Testis (tissue), 3 donors: ENCODE measurements around the gene CLASP2. TPM values are rescaled to one million over a fixed set of nuclear protein-coding genes. Genes with fewer than 3 reads are reported as not detected.

Experiments
- DNase-seq: peaks from one replicate; pipeline ENCODE4 v3.0.0-alpha.2; 2019
- H3K27ac ChIP-seq, 2 donors: fragments of 200-600 bp; sonication (generic); one replicate each; pipeline ENCODE4 v1.5.1; 2019
- H3K27me3 ChIP-seq: fragments of 200-600 bp; sonication (generic); one replicate; pipeline ENCODE4 v1.5.1; 2019
- H3K36me3 ChIP-seq: fragments of 200-600 bp; sonication (generic); one replicate; pipeline ENCODE4 v1.5.1; 2017; ENCODE audit warnings: low read depth; ENCODE audit errors: missing control alignments
- H3K4me1 ChIP-seq: fragments of 200-600 bp; sonication (generic); one replicate; pipeline ENCODE4 v1.5.1; 2019
- H3K4me3 ChIP-seq, 2 donors: fragments of 200-600 bp; sonication (generic); one replicate each; pipeline ENCODE4 v1.5.1; 2017 to 2019
- H3K9me3 ChIP-seq: fragments of 200-600 bp; sonication (generic); one replicate; pipeline ENCODE4 v1.5.1; 2017
- CTCF ChIP-seq, 3 experiments: fragments of 450-650 bp in 2 of 3; fragments of 200-600 bp in 1 of 3; sonication (generic) in 1 of 3; IDR thresholded peaks; one replicate each; pipeline ENCODE4 v1.5.1; 2016 to 2019; ENCODE audit warnings: antibody characterized with exemption in 3 of 3, mild to moderate bottlenecking in 2 of 3, moderate library complexity in 1 of 3
- POLR2A ChIP-seq: fragments of 450-650 bp; IDR thresholded peaks from one replicate; pipeline ENCODE4 v1.6.1; 2017; ENCODE audit warnings: antibody characterized with exemption, mild to moderate bottlenecking, moderate library complexity
- WGBS, 2 donors: methylation state at CpG; one replicate each; pipeline ENCODE4 v1.1.5; 2018; 5-methylcytosine and 5-hydroxymethylcytosine counted together
- intact Hi-C: fragments of 100-400 bp; cut with DNase I; formaldehyde crosslinking; loops from one replicate; pipeline ENCODE4 v1.15.1; 2023; ENCODE audit warnings: low total_unique reads
- polyA plus RNA-seq: library from polyadenylated mRNA; stranded (reverse); fragments of 350-450 nt; fragmentation: Illumina TruSeq; extraction: RNeasy Lipid Tissue Mini Kit (QIAGEN cat#74804); gene quantifications from one replicate; pipeline ENCODE4 v1.2.3, GENCODE V29; 2014; ENCODE audit warnings: low read depth, low replicate concordance; ENCODE audit not compliant: insufficient read depth
- total RNA-seq, 2 donors: library from RNA; depleted of rRNA; stranded (reverse); fragments of >200 nt; gene quantifications; one replicate each; pipeline ENCODE4 v1.2.3, GENCODE V29; 2016

CLASP2 gene
- total and polyA plus RNA-seq, 3 donors from 2014 or later, result 21.5 to 72.1 (median 68.4) TPM

GRCh38 chr3:33729993-33730392 is 11.9 kb upstream of the CLASP2 start:
- no peak for TF ChIP-seq CTCF (IDR thresholded peaks at IDR 0.05)
- no peak for TF ChIP-seq POLR2A
- no peaks in the 10 kb centered on the region for H3K4me1 ChIP-seq
- no peak for DNase-seq
- no peak overlapping the region for H3K27ac ChIP-seq
- no peak overlapping the region for H3K4me3 ChIP-seq
- H3K36me3 ChIP-seq, result no peaks in the 10 kb centered on the region
- WGBS, 2 donors, result 89 to 94% methylated on average over 3 of the region's 3 CpGs
- intact Hi-C loops, result no loop called here
- H3K9me3 ChIP-seq, result no peaks in the 10 kb centered on the region
- no peaks in the 10 kb centered on the region for H3K27me3 ChIP-seq

GRCh38 chr3:33724256-33724655 is 6.2 kb upstream of the CLASP2 start:
- no peaks in the 10 kb centered on the region for H3K4me1 ChIP-seq
- intact Hi-C loops, result no loop called here
- H3K27me3 ChIP-seq, result no peaks in the 10 kb centered on the region
- no peak for DNase-seq
- no peaks in the 10 kb centered on the region for H3K36me3 ChIP-seq
- TF ChIP-seq POLR2A, result no peak
- no peak for TF ChIP-seq CTCF (IDR thresholded peaks at IDR 0.05)
- H3K27ac ChIP-seq, result no peak overlapping the region
- 92 to 96% methylated on average over 2 of the region's 2 CpGs for WGBS, 2 donors
- no peaks in the 10 kb centered on the region for H3K9me3 ChIP-seq
- H3K4me3 ChIP-seq, result no peak overlapping the region

GRCh38 chr3:33722626-33723370 is 4.7 kb upstream of the CLASP2 start:
- Histone ChIP-seq H3K36me3 (no peaks in the 10 kb centered on the region), H3K27me3 (no peaks in the 10 kb centered on the region), H3K27ac (no peak overlapping the region), H3K4me1 (no peaks in the 10 kb centered on the region), H3K4me3 (no peak overlapping the region), H3K9me3 (no peaks in the 10 kb centered on the region)
- intact Hi-C loops, result no loop called here
- no peak for TF ChIP-seq POLR2A
- TF ChIP-seq CTCF (IDR thresholded peaks at IDR 0.05), result no peak
- no peak for DNase-seq
- WGBS, 2 donors, result 62 to 63% methylated on average over 2 of the region's 2 CpGs

GRCh38 chr3:33722191-33722590 is 4.1 kb upstream of the CLASP2 start:
- no peak for DNase-seq
- no peaks in the 10 kb centered on the region for H3K36me3 ChIP-seq
- 81 to 87% methylated on average over 1 of the region's 1 CpG for WGBS, 2 donors
- no peaks in the 10 kb centered on the region for H3K9me3 ChIP-seq
- no peak overlapping the region for H3K27ac ChIP-seq
- TF ChIP-seq CTCF (IDR thresholded peaks at IDR 0.05) (no peak), POLR2A (no peak)
- intact Hi-C loops, result no loop called here
- H3K4me3 ChIP-seq, result no peak overlapping the region
- no peaks in the 10 kb centered on the region for H3K4me1 ChIP-seq
- H3K27me3 ChIP-seq, result no peaks in the 10 kb centered on the region

GRCh38 chr3:33718595-33718907 is 497 bp upstream of the CLASP2 start:
- Histone ChIP-seq H3K4me1 (peaks cover 8% of the 10 kb centered on the region), H3K36me3 (no peaks in the 10 kb centered on the region), H3K27ac (peak overlapping the region; percentile 92 to 99), H3K9me3 (no peaks in the 10 kb centered on the region), H3K27me3 (no peaks in the 10 kb centered on the region), H3K4me3 (peak overlapping the region; percentile 89 to 91)
- TF ChIP-seq CTCF (IDR thresholded peaks at IDR 0.05), result no peak
- no peak for TF ChIP-seq POLR2A
- intact Hi-C loops, result no loop called here
- 1 to 4% methylated on average over 7 of the region's 7 CpGs for WGBS, 2 donors
- DNase-seq, result no peak
